HG02840 (cell line): ENCODE measurements around the gene IQCM.
"Not testable (repeated sequence)": the region's sequence is repeated elsewhere in the genome, so short reads cannot be mapped to it uniquely, and the experiment has no call there.

ENCODE experiments used
- ATAC-seq: cut with Tn5 transposase; IDR thresholded peaks from one replicate; pipeline ENCODE4 v1.9.1; 2021; ENCODE audit warnings: mild to moderate bottlenecking, moderate library complexity, moderate number of reproducible peaks; ENCODE audit not compliant: unreplicated experiment, low FRiP score

IQCM gene

DNA sequence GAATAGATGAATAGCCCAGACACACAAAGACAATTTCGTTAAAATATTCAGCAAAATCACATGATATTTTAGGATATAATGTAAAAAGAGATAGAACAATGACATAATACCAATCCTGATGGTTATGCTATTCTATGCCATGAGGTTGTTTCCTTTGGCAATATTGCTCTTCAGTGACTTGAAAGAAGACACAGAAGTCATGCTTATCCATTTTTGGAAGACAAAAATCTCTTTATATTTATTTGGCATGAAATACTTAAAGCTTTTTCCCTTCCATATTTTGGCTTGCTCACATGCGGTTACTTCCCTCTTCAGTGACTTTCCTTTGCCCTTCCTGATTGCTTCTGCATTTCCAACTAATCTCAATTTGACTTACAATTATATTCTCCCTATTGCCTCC lies 314.8 kb downstream of the IQCM start:
- ATAC-seq: no peak

GRCh38 chr4:149499726-149500125 lies 315.9 kb downstream of the IQCM start:
- ATAC-seq: no peak

DNA sequence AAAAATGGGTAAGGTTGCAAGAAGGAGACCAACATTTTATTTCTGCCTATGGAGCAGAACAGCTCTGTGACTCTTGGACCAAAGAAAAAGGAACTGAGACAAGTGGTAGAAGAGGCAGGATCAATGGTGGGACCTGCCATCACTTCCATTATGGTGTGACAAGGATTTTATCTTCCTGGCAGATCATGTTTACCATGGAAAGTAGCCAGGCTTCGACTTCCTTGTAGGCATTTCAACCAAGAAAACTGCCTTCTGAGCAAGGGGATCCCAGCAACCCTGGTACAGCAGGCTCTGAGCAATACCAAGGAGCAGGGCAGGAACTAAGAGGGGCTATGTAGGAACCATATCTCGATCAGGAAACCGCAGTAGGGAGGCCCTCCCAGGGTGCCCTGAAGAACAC lies 317.4 kb downstream of the IQCM start:
- ATAC-seq: no peak

- ATAC-seq: no peak
Observed at GRCh38 chr4:149493492-149493891, 322.2 kb downstream of the IQCM start.

DNA sequence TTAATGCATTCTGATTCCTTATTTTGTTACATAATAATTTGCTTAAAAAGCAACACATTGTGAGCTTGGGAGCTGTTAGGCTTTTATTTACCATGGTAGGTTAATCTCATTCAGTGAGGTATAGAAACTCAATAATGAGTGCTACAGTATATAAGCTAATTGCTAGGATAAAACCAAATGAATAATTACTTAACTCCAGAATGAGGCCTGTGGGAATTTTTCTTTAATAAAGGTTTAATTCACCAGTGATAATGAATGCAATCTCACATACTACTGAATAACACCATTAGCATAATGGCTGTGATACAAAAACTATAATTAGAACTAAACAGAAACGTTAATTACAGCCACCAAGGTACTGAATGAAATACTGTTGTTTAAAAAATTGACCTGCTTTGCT lies 326.3 kb downstream of the IQCM start:
- ATAC-seq: no peak

DNA sequence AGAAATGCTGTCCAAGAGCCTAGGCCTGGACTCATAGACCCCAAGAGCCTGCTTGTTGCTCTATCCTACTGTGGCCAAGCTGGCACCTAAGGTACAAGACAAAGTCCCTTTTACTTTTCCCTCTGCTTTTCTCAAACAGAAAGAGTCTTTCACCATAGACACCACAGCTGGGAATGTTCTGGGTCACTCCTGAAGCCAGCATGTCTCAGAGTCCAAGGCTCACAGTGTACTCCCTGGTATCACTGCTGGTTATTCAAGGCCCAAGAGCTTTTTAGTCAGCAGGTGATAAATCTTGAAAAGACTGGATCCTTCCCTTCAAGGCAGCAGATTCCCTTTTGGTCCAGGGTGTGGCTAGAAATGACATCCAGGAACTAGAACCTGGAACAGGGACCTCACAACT lies 328.8 kb downstream of the IQCM start:
- ATAC-seq: no peak

DNA sequence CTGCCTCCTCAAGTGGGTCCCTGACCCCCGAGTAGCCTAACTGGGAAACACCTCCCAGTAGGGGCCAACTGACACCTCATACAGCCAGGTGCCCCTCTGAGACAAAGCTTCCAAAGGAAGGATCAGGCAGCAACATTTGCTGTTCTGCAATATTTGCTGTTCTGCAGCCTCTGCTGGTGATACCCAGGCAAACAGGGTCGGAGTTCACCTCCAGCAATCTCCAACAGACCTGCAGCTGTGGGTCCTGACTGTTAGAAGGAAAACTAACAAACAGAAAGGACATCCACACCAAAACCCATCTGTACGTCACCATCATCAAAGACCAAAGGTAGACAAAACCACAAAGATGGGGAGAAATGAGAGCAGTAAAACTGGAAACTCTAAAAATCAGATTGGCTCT lies 347.0 kb downstream of the IQCM start:
- not testable (repeated sequence) for ATAC-seq

GRCh38 chr4:149466446-149466845 lies 349.2 kb downstream of the IQCM start:
- ATAC-seq: no peak

DNA sequence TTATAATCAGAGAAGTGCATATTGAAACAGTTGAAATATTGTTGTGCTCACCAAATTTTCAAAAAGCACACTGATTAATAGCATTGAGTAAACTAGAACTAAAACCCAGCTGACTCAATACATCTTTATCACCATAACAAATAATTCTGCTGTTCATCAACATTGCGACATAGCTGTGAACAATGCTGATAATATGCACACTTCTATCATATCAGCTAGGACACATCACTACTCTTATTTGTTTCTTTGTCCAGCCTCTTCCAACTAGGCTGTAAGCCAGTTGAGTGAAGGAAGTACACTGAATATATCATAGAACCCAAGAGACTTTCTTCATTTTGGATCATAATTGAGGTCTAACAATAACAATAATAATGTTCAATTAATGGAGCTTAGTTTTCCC lies 349.7 kb downstream of the IQCM start:
- ATAC-seq: no peak

GRCh38 chr4:149443537-149443936 lies 372.1 kb downstream of the IQCM start:
- ATAC-seq: no peak

DNA sequence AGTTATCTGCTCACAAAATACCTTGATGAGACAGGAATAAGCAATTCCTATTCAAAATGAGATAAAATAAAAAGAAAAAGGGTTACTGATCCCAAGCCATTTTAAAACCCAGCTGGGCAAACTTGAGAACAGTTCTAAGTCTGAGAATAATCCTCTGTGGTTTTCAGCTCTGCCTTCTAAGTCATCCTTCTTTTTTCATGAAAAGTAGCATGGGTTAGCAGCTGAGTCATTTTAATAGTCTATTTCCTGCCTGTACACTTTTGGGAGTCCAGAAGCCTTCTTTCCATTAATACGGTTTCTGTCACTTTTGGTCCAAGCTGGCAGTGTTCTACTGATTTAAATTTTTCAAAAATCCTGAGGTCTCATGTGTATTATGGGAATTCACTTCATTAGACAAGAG lies 374.3 kb downstream of the IQCM start:
- ATAC-seq: no peak

- no peak for ATAC-seq
Observed at GRCh38 chr4:149426461-149426860, 389.2 kb downstream of the IQCM start.

GRCh38 chr4:149409555-149409962 lies 406.1 kb downstream of the IQCM start:
- no peak for ATAC-seq

DNA sequence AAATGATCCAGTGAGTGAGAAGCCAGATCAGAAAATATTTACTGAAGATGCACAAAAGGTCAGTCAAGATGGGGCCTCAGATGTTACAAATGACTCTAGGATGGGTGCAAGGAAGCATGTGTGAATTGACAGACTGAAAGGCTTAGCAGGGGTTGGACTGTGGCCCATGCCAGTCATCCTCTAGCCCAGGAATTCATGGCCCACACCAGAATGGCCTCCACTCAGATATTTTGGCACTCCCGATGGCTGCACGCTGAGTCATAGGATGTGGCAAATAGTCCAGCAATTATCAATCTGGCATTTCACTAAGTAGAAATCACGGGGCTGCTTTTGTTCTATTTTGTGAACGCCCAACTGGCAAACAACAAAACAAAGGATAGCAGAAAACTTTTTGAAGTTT lies 406.5 kb downstream of the IQCM start:
- no peak for ATAC-seq

GRCh38 chr4:149404143-149404542 lies 411.5 kb downstream of the IQCM start:
- no peak for ATAC-seq

GRCh38 chr4:149403081-149403480 lies 412.6 kb downstream of the IQCM start:
- no peak for ATAC-seq

DNA sequence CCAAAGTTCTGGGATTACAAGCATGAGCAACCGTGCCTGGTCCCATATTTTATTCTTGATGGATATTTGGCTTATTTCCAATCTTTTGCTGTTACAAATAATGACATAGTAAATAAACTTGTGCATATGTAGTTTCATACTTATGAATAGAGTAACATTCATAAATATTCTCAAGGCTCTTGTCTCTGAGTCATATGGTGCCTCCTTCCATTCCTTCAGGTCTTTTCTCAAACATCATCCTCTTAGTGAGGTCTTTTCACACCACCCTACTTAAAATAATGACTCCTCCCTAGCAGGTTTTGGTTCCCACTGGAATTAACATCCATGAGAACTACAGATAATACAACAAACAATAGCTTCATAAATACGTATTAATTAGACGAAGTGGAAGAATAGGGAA lies 416.6 kb downstream of the IQCM start:
- ATAC-seq: no peak

GRCh38 chr4:149370785-149371420 lies 444.7 kb downstream of the IQCM start:
- ATAC-seq: no peak

DNA sequence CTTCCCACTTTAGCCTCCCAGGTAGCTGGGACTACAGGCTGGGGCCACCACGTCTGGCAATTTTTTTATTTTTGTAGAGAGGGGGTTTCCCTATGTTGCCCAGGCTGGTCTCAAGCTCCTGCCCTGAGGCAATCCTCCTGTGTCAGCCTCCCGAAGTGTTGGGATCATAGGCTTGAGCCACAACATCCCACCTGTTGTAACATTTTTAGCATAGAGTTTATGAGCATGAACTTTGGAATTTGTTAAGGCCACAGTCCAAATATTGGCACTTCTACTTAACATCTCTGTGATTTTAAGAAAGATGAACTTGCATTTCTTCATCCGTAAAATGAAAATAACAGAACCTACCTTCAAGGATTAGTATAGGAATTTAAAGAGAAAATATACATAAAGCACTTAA lies 445.6 kb downstream of the IQCM start:
- no peak for ATAC-seq

DNA sequence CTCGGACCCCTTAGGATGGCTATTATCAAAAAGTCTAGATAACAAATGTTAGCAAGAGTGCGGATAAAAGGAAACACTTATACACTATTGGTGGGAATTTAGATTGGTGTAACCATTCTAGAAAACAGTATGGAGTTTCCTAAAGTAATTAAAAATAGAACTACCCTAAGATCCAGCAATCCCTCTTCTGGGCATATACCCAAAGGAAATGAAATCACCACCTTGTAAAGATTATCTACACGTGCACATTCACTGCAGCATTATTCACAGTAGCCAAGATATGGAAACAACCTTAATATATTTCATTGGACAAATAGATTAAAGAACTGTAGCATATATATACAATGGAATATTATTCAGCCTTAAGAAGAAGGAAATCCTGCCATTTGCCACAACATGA lies 462.4 kb downstream of the IQCM start:
- no peak for ATAC-seq

DNA sequence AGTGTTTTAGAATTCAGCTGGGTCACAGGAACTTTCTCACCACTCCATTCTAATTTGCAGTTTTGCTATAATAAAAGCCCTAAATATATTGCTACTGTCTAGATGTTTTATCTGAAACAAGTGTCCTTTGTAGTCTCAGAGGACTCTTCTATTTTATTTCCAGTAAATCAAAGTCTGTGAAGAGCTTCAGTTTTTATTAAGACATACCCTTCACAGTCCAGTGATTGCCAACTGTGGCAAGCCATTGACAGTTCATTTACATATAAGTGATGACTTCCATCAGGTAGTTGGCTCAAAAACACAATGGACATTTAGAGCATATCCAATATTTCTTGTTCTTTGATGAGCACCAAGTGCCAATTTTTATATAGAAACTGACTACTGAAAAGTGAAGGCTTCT lies 466.1 kb downstream of the IQCM start:
- no peak for ATAC-seq

GRCh38 chr4:149347139-149347538 lies 468.5 kb downstream of the IQCM start:
- no peak for ATAC-seq

DNA sequence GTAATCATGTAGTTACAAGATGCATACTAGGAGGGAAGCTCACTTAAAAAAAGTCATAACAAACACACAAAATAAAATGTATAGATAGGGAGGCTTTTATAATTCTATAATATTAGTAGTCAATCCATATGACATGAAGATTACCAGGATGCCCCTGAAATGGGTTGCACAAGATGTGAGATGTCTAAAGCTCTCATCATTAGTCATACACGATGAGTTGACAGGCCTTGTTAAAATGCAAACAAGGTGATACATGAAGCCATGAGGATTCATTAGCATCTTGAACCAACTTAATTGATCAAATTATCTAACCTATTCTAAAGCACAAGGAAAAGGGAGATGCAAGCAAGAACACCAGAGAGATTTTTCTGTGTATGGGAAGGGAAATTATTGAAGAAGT lies 470.2 kb downstream of the IQCM start:
- ATAC-seq: no peak
